ENCODE data around the gene RIT2.
A peak's percentile ranks its signal among the peaks of the same experiment; 100 is the strongest.

The RIT2 gene

DNA sequence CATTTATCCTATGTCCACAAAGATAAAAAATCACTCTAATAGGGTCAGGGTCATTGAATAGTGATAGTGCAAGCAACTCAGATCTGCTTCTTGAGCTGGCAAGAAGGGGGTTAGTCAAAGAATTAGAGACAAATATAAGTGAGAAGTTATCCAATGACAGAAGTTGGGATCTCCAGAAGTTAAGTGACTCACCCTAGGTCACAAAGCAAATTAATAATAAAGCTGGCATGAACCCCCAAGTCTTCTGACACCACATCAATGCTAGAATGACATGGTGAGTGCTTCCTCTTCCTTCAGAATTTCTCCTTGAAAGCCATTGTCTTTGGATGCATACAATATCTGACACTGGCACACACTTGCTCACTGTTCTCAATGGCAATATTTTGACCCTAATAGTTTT is 343.5 kb downstream of the RIT2 start:
- Histone ChIP-seq H3K4me3 (ENCODE audit: low read depth, low read length) (no peak overlapping the region), H3K9me3 (ENCODE audit: control insufficient read depth, insufficient read depth, low read depth, low read length) (peaks cover 26% of the 10 kb centered on the region), H3K27me3 (ENCODE audit: control insufficient read depth, insufficient read depth, low read length) (no peaks in the 10 kb centered on the region), H3K27ac (ENCODE audit: low read depth, low read length) (no peak overlapping the region), H3K36me3 (ENCODE audit: control insufficient read depth, insufficient read depth, low read length) (peaks cover 3% of the 10 kb centered on the region; the same call in 1 of the 2 replicates), H3K9ac (ENCODE audit: low read length) (no peak overlapping the region), H3K4me1 (ENCODE audit: control insufficient read depth, insufficient read depth, low read length) (peaks cover 10% of the 10 kb centered on the region; the same call in 1 of the 2 replicates)

DNA sequence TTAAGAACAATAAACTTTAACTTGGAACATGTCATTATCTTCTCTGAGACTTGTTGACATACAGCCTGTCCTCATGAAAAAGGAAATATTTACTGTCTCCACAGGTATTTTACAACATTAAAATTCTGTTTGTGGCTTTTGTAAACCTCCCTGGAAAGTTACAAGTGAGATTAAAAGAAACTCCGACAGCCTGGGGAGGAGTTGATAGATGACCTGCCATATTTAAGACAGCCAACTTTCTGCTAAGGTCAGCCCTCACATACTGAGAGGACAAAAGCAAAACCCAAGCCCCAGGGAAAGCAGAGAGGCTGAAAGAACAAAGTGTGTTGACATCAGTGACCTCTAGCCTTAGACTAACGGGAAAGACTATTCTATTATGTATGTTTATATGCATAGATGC is 350.2 kb downstream of the RIT2 start:
- H3K27ac ChIP-seq (ENCODE audit: low read depth, low read length): no peak overlapping the region
- no peak overlapping the region for H3K4me3 ChIP-seq (ENCODE audit: low read depth, low read length)
- no peaks in the 10 kb centered on the region for H3K4me1 ChIP-seq (ENCODE audit: control insufficient read depth, insufficient read depth, low read length)
- no peaks in the 10 kb centered on the region for H3K27me3 ChIP-seq (ENCODE audit: control insufficient read depth, insufficient read depth, low read length)
- H3K9me3 ChIP-seq (ENCODE audit: control insufficient read depth, insufficient read depth, low read depth, low read length): peaks cover 33% of the 10 kb centered on the region
- peaks cover 7% of the 10 kb centered on the region; the same call in 1 of the 2 replicates for H3K36me3 ChIP-seq (ENCODE audit: control insufficient read depth, insufficient read depth, low read length)
- no peak overlapping the region for H3K9ac ChIP-seq (ENCODE audit: low read length)

DNA sequence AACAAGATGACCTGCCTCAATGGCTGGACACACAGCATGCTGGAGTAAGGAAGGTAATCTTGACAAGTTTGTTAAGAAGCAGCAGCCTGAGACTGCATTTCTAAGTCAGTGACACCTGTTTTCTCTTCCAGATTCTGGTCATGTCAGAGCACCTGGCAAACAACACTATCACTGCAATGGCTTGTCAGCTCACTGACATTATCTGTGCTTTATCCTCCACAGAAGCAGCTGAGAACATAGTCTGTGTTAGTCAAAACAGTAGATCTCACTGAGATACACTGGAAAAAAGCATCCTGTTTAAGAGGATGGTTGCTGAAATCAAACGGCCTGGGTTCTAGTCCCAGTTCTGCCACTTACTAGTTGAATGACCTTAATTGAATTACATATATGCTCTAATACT is 355.2 kb downstream of the RIT2 start:
- Histone ChIP-seq H3K27ac (ENCODE audit: low read depth, low read length) (no peak overlapping the region), H3K4me3 (ENCODE audit: low read depth, low read length) (no peak overlapping the region), H3K9me3 (ENCODE audit: control insufficient read depth, insufficient read depth, low read depth, low read length) (no peaks in the 10 kb centered on the region), H3K36me3 (ENCODE audit: control insufficient read depth, insufficient read depth, low read length) (no peaks in the 10 kb centered on the region), H3K27me3 (ENCODE audit: control insufficient read depth, insufficient read depth, low read length) (no peaks in the 10 kb centered on the region), H3K9ac (ENCODE audit: low read length) (no peak overlapping the region), H3K4me1 (ENCODE audit: control insufficient read depth, insufficient read depth, low read length) (no peaks in the 10 kb centered on the region)

DNA sequence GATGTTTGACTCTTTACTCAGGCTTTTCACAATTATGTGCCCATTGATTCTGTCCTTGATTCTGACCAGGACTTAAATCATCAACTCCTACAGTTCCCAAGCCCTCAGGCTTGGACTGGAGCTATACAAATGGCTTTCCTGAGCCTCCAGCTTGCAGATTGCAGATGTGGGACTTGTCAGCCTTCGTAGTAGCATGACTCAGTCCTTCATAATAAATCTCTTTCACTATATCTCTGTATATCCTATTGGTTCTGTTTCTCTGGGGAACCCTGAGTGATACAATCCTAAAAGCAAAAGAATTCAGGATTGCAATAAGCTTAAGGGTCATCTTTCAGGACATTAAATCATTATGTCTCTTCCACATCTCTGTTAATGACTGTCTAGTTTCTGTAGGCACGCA is 356.6 kb downstream of the RIT2 start:
- no peak overlapping the region for H3K4me3 ChIP-seq (ENCODE audit: low read depth, low read length)
- no peaks in the 10 kb centered on the region for H3K9me3 ChIP-seq (ENCODE audit: control insufficient read depth, insufficient read depth, low read depth, low read length)
- H3K27ac ChIP-seq (ENCODE audit: low read depth, low read length): no peak overlapping the region
- no peaks in the 10 kb centered on the region for H3K27me3 ChIP-seq (ENCODE audit: control insufficient read depth, insufficient read depth, low read length)
- no peaks in the 10 kb centered on the region for H3K36me3 ChIP-seq (ENCODE audit: control insufficient read depth, insufficient read depth, low read length)
- no peaks in the 10 kb centered on the region for H3K4me1 ChIP-seq (ENCODE audit: control insufficient read depth, insufficient read depth, low read length)
- no peak overlapping the region for H3K9ac ChIP-seq (ENCODE audit: low read length)

DNA sequence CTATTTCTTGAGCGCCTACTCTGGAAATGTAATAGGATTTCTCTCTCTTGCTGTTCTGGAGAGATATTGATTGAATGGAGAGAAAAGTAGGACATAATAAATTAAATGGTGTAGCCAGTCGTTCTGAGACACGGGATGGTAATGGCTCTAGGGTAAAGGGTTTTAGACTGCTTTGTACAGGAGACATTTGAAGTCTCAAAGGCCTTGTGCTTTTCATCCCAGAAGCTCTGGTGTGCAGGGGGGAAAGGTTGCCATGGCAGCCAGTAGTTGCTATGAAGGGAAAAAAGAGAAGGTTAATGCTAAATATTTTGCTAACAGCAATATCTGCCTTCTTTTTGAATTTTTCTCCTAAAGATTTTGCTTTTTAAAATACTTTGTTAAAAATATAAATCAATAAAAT is 359.3 kb downstream of the RIT2 start:
- Histone ChIP-seq H3K27me3 (ENCODE audit: control insufficient read depth, insufficient read depth, low read length) (no peaks in the 10 kb centered on the region), H3K4me1 (ENCODE audit: control insufficient read depth, insufficient read depth, low read length) (0 out of 2 replicates have a peak, but pooled peaks cover 2% of the 10 kb centered on the region), H3K4me3 (ENCODE audit: low read depth, low read length) (no peak overlapping the region), H3K36me3 (ENCODE audit: control insufficient read depth, insufficient read depth, low read length) (no peaks in the 10 kb centered on the region), H3K9ac (ENCODE audit: low read length) (no peak overlapping the region), H3K27ac (ENCODE audit: low read depth, low read length) (no peak overlapping the region), H3K9me3 (ENCODE audit: control insufficient read depth, insufficient read depth, low read depth, low read length) (no peaks in the 10 kb centered on the region)

DNA sequence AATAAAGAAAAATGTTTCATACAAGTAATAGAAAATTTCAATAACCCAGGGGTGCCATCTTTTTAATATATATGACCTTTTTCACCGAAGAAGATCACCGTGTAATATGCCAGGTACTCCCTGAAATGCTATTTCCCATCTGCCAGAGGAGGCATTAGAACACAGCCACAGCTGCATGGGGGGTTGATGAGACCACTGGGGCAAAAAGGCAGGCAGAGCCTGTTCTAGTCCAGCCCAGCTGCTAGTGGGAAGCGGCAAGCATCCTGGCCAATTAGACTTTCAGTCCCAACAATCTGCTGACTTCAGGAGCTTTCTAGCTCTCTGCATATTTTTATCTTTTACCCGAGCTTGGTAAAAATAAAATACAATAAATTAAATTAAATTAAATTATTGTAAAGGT is 362.6 kb downstream of the RIT2 start:
- Histone ChIP-seq H3K27me3 (ENCODE audit: control insufficient read depth, insufficient read depth, low read length) (no peaks in the 10 kb centered on the region), H3K36me3 (ENCODE audit: control insufficient read depth, insufficient read depth, low read length) (peaks cover 3% of the 10 kb centered on the region; the same call in 1 of the 2 replicates), H3K27ac (ENCODE audit: low read depth, low read length) (no peak overlapping the region), H3K4me3 (ENCODE audit: low read depth, low read length) (no peak overlapping the region), H3K9ac (ENCODE audit: low read length) (no peak overlapping the region), H3K4me1 (ENCODE audit: control insufficient read depth, insufficient read depth, low read length) (0 out of 2 replicates have a peak, but pooled peaks cover 2% of the 10 kb centered on the region), H3K9me3 (ENCODE audit: control insufficient read depth, insufficient read depth, low read depth, low read length) (peaks cover 5% of the 10 kb centered on the region; the same call in 1 of the 2 replicates)

DNA sequence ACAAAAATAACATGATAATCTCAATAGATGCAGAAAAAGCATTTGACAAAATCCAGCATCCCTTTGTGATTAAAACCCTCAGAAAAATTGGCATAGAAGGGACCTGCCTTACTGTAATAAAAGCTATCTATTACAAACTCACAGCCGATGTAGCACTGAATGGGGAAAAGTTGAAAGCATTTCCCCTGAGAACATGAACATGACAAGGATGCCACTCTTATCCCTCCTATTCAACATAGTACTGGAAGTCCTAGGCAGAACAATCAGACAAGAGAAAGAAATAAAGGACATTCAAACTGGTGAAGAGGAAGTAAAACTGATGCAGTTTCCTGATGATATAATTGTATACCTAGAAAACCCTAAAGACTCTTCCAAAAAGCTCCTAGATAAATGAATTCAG is 368.7 kb downstream of the RIT2 start:
- no peak overlapping the region for H3K4me3 ChIP-seq (ENCODE audit: low read depth, low read length)
- no peak overlapping the region for H3K9ac ChIP-seq (ENCODE audit: low read length)
- H3K9me3 ChIP-seq (ENCODE audit: control insufficient read depth, insufficient read depth, low read depth, low read length): peaks cover 11% of the 10 kb centered on the region; the same call in 1 of the 2 replicates
- H3K27ac ChIP-seq (ENCODE audit: low read depth, low read length): no peak overlapping the region; the same call in 1 of the 2 replicates
- H3K27me3 ChIP-seq (ENCODE audit: control insufficient read depth, insufficient read depth, low read length): no peaks in the 10 kb centered on the region
- peaks cover 3% of the 10 kb centered on the region; the same call in 1 of the 2 replicates for H3K36me3 ChIP-seq (ENCODE audit: control insufficient read depth, insufficient read depth, low read length)
- peaks cover 45% of the 10 kb centered on the region for H3K4me1 ChIP-seq (ENCODE audit: control insufficient read depth, insufficient read depth, low read length)

DNA sequence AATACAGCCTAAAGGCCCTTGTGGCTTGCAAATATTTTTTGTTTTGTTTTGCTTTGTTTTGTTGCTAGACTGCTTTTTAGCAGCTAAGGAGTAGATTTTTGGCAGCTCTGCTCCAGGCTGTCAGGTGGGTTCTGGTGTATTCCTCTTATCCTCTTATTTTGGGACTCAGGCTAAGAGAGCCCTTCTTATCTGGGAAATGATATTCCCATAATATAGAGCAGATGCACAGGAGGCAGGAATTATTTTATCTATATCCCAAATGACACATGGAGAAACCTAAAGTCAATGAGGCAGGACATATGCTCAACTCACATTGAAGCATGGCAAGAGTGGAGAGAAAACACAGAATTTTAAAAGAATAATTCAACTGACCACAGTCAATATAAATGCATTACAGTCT is 369.6 kb downstream of the RIT2 start:
- Histone ChIP-seq H3K9ac (ENCODE audit: low read length) (no peak overlapping the region), H3K4me1 (ENCODE audit: control insufficient read depth, insufficient read depth, low read length) (peaks cover 51% of the 10 kb centered on the region), H3K27me3 (ENCODE audit: control insufficient read depth, insufficient read depth, low read length) (no peaks in the 10 kb centered on the region), H3K4me3 (ENCODE audit: low read depth, low read length) (no peak overlapping the region), H3K36me3 (ENCODE audit: control insufficient read depth, insufficient read depth, low read length) (peaks cover 3% of the 10 kb centered on the region; the same call in 1 of the 2 replicates), H3K9me3 (ENCODE audit: control insufficient read depth, insufficient read depth, low read depth, low read length) (peaks cover 11% of the 10 kb centered on the region; the same call in 1 of the 2 replicates), H3K27ac (ENCODE audit: low read depth, low read length) (peak overlapping the region; percentile 97)

DNA sequence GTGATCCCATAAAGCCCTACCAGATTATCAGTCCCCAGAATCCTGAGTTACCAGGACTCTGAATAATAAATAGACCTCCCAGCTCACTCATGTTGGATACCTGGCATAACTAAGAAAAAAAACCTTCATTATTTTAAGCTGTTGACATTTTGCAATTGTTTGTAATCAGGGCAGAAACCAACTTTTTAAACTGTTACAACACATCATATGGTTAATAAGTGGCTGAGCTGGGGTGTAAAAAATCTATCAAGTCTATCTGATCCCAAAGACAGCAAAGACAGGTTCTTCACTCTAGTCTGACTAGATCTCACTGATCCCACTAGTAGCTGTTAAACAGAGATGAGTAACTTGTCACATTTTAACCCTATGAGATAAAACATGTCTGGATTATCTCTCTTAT is 370.3 kb downstream of the RIT2 start:
- H3K27me3 ChIP-seq (ENCODE audit: control insufficient read depth, insufficient read depth, low read length): no peaks in the 10 kb centered on the region
- H3K9ac ChIP-seq (ENCODE audit: low read length): peak overlapping the region; percentile 23
- peaks cover 11% of the 10 kb centered on the region; the same call in 1 of the 2 replicates for H3K9me3 ChIP-seq (ENCODE audit: control insufficient read depth, insufficient read depth, low read depth, low read length)
- H3K27ac ChIP-seq (ENCODE audit: low read depth, low read length): peak overlapping the region; percentile 97
- H3K4me3 ChIP-seq (ENCODE audit: low read depth, low read length): no peak overlapping the region
- H3K4me1 ChIP-seq (ENCODE audit: control insufficient read depth, insufficient read depth, low read length): peaks cover 57% of the 10 kb centered on the region
- peaks cover 6% of the 10 kb centered on the region; the same call in 1 of the 2 replicates for H3K36me3 ChIP-seq (ENCODE audit: control insufficient read depth, insufficient read depth, low read length)

DNA sequence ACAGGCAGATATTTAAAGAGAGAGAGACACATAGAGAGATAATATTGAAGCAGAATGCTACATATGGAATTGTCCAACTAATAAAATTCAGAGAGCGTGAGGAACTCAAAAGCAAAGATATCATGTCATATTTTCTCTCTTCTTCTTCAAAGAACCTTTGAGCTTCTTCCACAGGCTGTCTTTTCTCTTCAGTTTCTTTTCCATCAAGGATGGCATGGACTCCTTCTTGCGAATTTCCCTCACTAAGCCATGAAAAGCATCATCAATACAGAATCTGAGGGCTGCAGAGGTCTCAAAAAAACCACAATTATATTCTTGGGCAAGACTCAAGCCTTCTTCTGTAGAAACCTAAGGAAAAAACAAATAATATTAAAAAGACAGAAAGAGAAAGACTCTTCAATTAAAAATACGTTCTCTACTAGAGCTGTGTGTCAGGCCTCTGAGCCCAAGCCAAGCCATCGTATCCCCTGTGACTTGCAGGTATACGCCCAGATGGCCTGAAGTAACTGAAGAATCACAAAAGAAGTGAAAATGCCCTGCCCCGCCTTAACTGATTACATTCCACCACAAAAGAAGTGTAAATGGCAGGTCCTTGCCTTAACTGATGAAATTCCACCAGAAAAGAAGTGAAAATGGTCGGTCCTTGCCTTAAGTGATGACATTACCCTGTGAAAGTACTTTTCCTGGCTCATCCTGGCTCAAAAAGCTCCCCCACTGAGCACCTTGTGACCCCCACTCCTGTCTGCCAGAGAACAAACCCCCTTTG is 371.9 kb downstream of the RIT2 start:
- peaks cover 62% of the 10 kb centered on the region for H3K4me1 ChIP-seq (ENCODE audit: control insufficient read depth, insufficient read depth, low read length)
- peaks cover 6% of the 10 kb centered on the region; the same call in 1 of the 2 replicates for H3K36me3 ChIP-seq (ENCODE audit: control insufficient read depth, insufficient read depth, low read length)
- H3K27me3 ChIP-seq (ENCODE audit: control insufficient read depth, insufficient read depth, low read length): no peaks in the 10 kb centered on the region
- H3K9ac ChIP-seq (ENCODE audit: low read length): peak overlapping the region; percentile 95
- H3K27ac ChIP-seq (ENCODE audit: low read depth, low read length): peak overlapping the region; percentile 97
- H3K9me3 ChIP-seq (ENCODE audit: control insufficient read depth, insufficient read depth, low read depth, low read length): peaks cover 11% of the 10 kb centered on the region; the same call in 1 of the 2 replicates
- H3K4me3 ChIP-seq (ENCODE audit: low read depth, low read length): peak overlapping the region; percentile 43

DNA sequence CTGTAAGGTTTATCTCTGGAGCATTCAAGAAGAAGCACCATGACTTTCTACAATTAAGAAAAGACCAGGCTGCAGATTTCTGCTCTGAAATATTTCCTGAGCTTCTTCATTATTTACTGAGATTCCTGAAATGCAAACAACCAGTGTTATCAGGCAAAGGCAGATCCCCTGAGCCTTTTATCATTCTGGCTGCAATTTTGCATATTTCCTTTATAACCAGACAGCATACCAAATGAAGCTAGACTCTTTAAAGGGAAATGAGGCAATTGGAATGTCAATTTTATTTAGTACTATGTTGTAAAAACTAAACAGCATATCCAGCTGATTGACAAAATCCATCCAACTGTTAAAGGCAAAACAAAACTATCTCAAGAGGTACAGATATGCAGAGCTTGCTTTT is 372.5 kb downstream of the RIT2 start:
- 0 out of 2 replicates have a peak, but pooled peaks cover 3% of the 10 kb centered on the region for H3K36me3 ChIP-seq (ENCODE audit: control insufficient read depth, insufficient read depth, low read length)
- peak overlapping the region; percentile 95 for H3K9ac ChIP-seq (ENCODE audit: low read length)
- peak overlapping the region; percentile 97 for H3K27ac ChIP-seq (ENCODE audit: low read depth, low read length)
- peaks cover 6% of the 10 kb centered on the region; the same call in 1 of the 2 replicates for H3K9me3 ChIP-seq (ENCODE audit: control insufficient read depth, insufficient read depth, low read depth, low read length)
- H3K4me3 ChIP-seq (ENCODE audit: low read depth, low read length): peak overlapping the region; percentile 43
- peaks cover 62% of the 10 kb centered on the region for H3K4me1 ChIP-seq (ENCODE audit: control insufficient read depth, insufficient read depth, low read length)
- H3K27me3 ChIP-seq (ENCODE audit: control insufficient read depth, insufficient read depth, low read length): no peaks in the 10 kb centered on the region

Measured in HUES6 (cell line).